GM12878 (cell line): Measurements from ENCODE around the gene NOS3. TPM values are rescaled to one million over a fixed set of nuclear protein-coding genes. Genes with fewer than 3 reads are reported as not detected.

Experiments
- ATAC-seq: fragments of 200-7000 bp; cut with Tn5 transposase; 3 replicates; pipeline ENCODE4 v1.9.1; 2020; ENCODE audit warnings: mild to moderate bottlenecking, moderate library complexity
- BruUV-seq: library from RNA; stranded (reverse); fragments of 400-500 nt; replicated peaks from 2 replicates; lab custom pipeline; 2021; lab: Mats Ljungman, UMichigan
- CTCF ChIA-PET: fragments of 300-600 bp; sonication (Branson Sonifier 250); formaldehyde crosslinking; extraction: SDS; loops from one replicate; lab custom pipeline; 2021; ENCODE audit warnings: inconsistent platforms; lab: Yijun Ruan, JAX
- POLR2A ChIA-PET: fragments of 350-600 bp; formaldehyde crosslinking; extraction: SDS; loops from one replicate; lab custom pipeline; 2021; ENCODE audit warnings: inconsistent platforms; lab: Charles Lee
- RAD21 ChIA-PET: fragments of 300-600 bp; sonication (Branson Sonifier 250); formaldehyde crosslinking; loops from one replicate; lab custom pipeline; 2023; ENCODE audit warnings: antibody characterized with exemption; ENCODE audit not compliant: unreplicated experiment; lab: Charles Lee
- SMC1A ChIA-PET: fragments of 300-600 bp; sonication (Branson Sonifier 250); formaldehyde crosslinking; loops from one replicate; lab custom pipeline; 2023; ENCODE audit not compliant: unreplicated experiment, uncharacterized antibody; lab: Charles Lee
- DNase-seq: peaks from one replicate; pipeline ENCODE4 v3.0.0-alpha.2; 2011; ENCODE audit warnings: low read depth, low spot score
- FAIRE-seq: peaks from 3 replicates; lab custom pipeline; 2011; peaks lifted over from hg19 to GRCh38; lab: Jason Lieb, UNC
- H2AFZ ChIP-seq: 2 replicates; pipeline ENCODE4 v1.6.0; 2011; ENCODE audit warnings: low read depth, low read length, control low read depth; ENCODE audit not compliant: control insufficient read depth
- H3K27ac ChIP-seq: 2 replicates; pipeline ENCODE4 v1.5.1; 2011; ENCODE audit warnings: control low read depth; ENCODE audit not compliant: control insufficient read depth, insufficient read depth
- H3K27me3 ChIP-seq, 2 experiments: replicated peaks in 1 of 2; 2 replicates each; pipeline versions ENCODE4 v1.6.0 to v1.6.1; 2011; ENCODE audit warnings: low read length in 1 of 2; ENCODE audit not compliant: control insufficient read depth in 2 of 2, insufficient read depth in 2 of 2
- H3K36me3 ChIP-seq, 2 experiments: 2 replicates each; pipeline ENCODE4 v1.5.1; 2011; ENCODE audit warnings: low read length in 1 of 2; ENCODE audit not compliant: control insufficient read depth in 2 of 2, insufficient read depth in 2 of 2
- H3K4me1 ChIP-seq: 2 replicates; pipeline ENCODE4 v1.6.1; 2011; ENCODE audit warnings: mild to moderate bottlenecking, low read length, moderate library complexity, mixed read lengths; ENCODE audit not compliant: control insufficient read depth, insufficient read depth
- H3K4me2 ChIP-seq: 2 replicates; pipeline ENCODE4 v1.6.0; 2011; ENCODE audit warnings: control low read depth; ENCODE audit not compliant: control insufficient read depth, insufficient read depth
- H3K4me3 ChIP-seq: fragments of 200-600 bp; sonication (generic); 2 replicates; pipeline ENCODE4 v1.5.1; 2016
- H3K79me2 ChIP-seq: 2 replicates; pipeline ENCODE4 v1.6.0; 2011; ENCODE audit warnings: low read length; ENCODE audit not compliant: control insufficient read depth, insufficient read depth
- H3K9ac ChIP-seq: 2 replicates; pipeline ENCODE4 v1.8.0; 2011; ENCODE audit warnings: low read length, control low read depth, mixed read lengths; ENCODE audit not compliant: control insufficient read depth, insufficient read depth
- H3K9me3 ChIP-seq: replicated peaks from 3 replicates; pipeline ENCODE4 v1.5.1; 2011; ENCODE audit warnings: mild to moderate bottlenecking, low read length; ENCODE audit not compliant: control insufficient read depth, insufficient read depth
- H4K20me1 ChIP-seq: 2 replicates; pipeline ENCODE4 v1.6.0; 2011; ENCODE audit not compliant: control insufficient read depth, insufficient read depth
- CHD2 ChIP-seq: IDR thresholded peaks from 2 replicates; pipeline ENCODE4 v1.6.1; 2011; ENCODE audit warnings: low read depth, low read length, improper control_type of control experiment, borderline replicate concordance
- GABPA ChIP-seq: IDR thresholded peaks from 2 replicates; pipeline ENCODE4 v1.6.1; 2014; ENCODE audit warnings: antibody characterized with exemption, low read depth, mild to moderate bottlenecking, inconsistent platforms
- MEF2A ChIP-seq: IDR thresholded peaks from 2 replicates; pipeline ENCODE4 v1.6.1; 2011; ENCODE audit warnings: low read depth, mild to moderate bottlenecking, low read length, moderate library complexity; ENCODE audit not compliant: insufficient read depth
- MYC ChIP-seq: IDR thresholded peaks from 2 replicates; pipeline ENCODE4 v1.6.1; 2011; ENCODE audit warnings: mild to moderate bottlenecking, low read length, moderate library complexity, inconsistent platforms; ENCODE audit not compliant: insufficient read depth, insufficient replicate concordance, insufficient read length, severe bottlenecking
- RAD51 ChIP-seq: fragments of 450-650 bp; IDR thresholded peaks from 2 replicates; pipeline ENCODE4 v1.6.1; 2016; ENCODE audit warnings: moderate library complexity, mild to moderate bottlenecking, inconsistent platforms
- SUZ12 ChIP-seq: fragments of 200-600 bp; sonication (generic); IDR thresholded peaks from one replicate; pipeline ENCODE4 v1.6.1; 2018; ENCODE audit warnings: antibody characterized with exemption, mild to moderate bottlenecking; ENCODE audit not compliant: unreplicated experiment
- ZBTB4 ChIP-seq: fragments of 450-650 bp; formaldehyde crosslinking; IDR thresholded peaks from 2 replicates; pipeline ENCODE4 v1.4.0; 2022; ENCODE audit warnings: mild to moderate bottlenecking, moderate library complexity
- WGBS: methylation state at CpG from one replicate; pipeline ENCODE4 v1.1.6; 2016; ENCODE audit warnings: low lambda C conversion rate; ENCODE audit not compliant: insufficient replicate concordance, insufficient coverage; ENCODE audit errors: missing lambda C conversion rate; 5-methylcytosine and 5-hydroxymethylcytosine counted together
- in situ Hi-C: fragments of 300-500 bp; cut with MboI; formaldehyde crosslinking; loops from 9 replicates; pipeline ENCODE4 v1.14.3; 2018; ENCODE audit warnings: mixed read lengths
- intact Hi-C: fragments of 100-400 bp; cut with micrococcal nuclease; formaldehyde crosslinking; loops from one replicate; pipeline ENCODE4 v1.14.2; 2022; ENCODE audit not compliant: unreplicated experiment
- polyA plus RNA-seq, 11 experiments: library from polyadenylated mRNA; depleted of rRNA in 4 of 11; unstranded in 6 of 11; stranded (reverse) in 5 of 11; fragments of >200 nt; fragmentation: Nextera tagmentation in 4 of 11; fragmentation: Illumina TruSeq in 1 of 11; extraction: Ambion mirVana in 4 of 11; extraction: Trizol in 1 of 11; gene quantifications; 1 replicate in 1 of 11; 2 replicates in 10 of 11; pipeline versions ENCODE4 v1.2.1 to v1.2.3, GENCODE V29; 2011 to 2016; ENCODE audit warnings: inconsistent platforms in 2 of 11, missing spikeins in 2 of 11, low read depth in 1 of 11
- total RNA-seq, 4 experiments: library from RNA; depleted of rRNA in 3 of 4; stranded (reverse); fragments of >200 nt in 3 of 4; fragmentation: Illumina TruSeq in 1 of 4; extraction: Trizol in 1 of 4; gene quantifications; 2 replicates each; pipeline versions ENCODE4 v1.2.1 to v1.2.3, GENCODE V29; 2013 to 2021
- TF ChIP-seq, protein P1 (sequence below): fragments of 450-650 bp; IDR thresholded peaks from 2 replicates; pipeline ENCODE4 v1.6.1; 2017; ENCODE audit warnings: mild to moderate bottlenecking, low read depth, inconsistent platforms; ENCODE audit not compliant: poor library complexity, severe bottlenecking

Gene NOS3
- total and polyA plus RNA-seq, 10 of the 15 experiments (the other 5 are each of a cell fraction or from before 2014, with no cell fraction given), result 0.06 to 0.92 (median 0.30) TPM; not detected in 3

GRCh38 chr7:150947241-150947745 is 43.5 kb upstream of the NOS3 start:
- no peak overlapping the region for H3K4me3 ChIP-seq
- DNase-seq, result no peak
- SMC1A ChIA-PET, result no interaction called here
- no peaks in the 10 kb centered on the region for H4K20me1 ChIP-seq
- peaks cover 0 to 2% of the 10 kb centered on the region in 2 experiments; a peak in 2 of 4 replicates for H3K27me3 ChIP-seq
- no peaks in the 10 kb centered on the region for H3K79me2 ChIP-seq
- H3K9me3 ChIP-seq, result no peaks in the 10 kb centered on the region
- POLR2A ChIA-PET, result no interaction called here
- FAIRE-seq, result no peak
- no peak overlapping the region for H2AFZ ChIP-seq
- in situ Hi-C loops, result no loop called here
- H3K9ac ChIP-seq, result no peak overlapping the region
- no peak for ATAC-seq
- WGBS, result 46% methylated on average over 20 of the region's 31 CpGs
- BruUV-seq, result no TSS peak
- no peak overlapping the region for H3K4me2 ChIP-seq
- TF ChIP-seq GABPA, result no peak
- TF ChIP-seq ZBTB4, result no peak
- TF ChIP-seq MEF2A, result no peak
- no peak for TF ChIP-seq CHD2
- TF ChIP-seq SUZ12, result no peak
- no peak for TF ChIP-seq RAD51
- TF ChIP-seq MYC, result no peak
- TF ChIP-seq, protein P1, sequence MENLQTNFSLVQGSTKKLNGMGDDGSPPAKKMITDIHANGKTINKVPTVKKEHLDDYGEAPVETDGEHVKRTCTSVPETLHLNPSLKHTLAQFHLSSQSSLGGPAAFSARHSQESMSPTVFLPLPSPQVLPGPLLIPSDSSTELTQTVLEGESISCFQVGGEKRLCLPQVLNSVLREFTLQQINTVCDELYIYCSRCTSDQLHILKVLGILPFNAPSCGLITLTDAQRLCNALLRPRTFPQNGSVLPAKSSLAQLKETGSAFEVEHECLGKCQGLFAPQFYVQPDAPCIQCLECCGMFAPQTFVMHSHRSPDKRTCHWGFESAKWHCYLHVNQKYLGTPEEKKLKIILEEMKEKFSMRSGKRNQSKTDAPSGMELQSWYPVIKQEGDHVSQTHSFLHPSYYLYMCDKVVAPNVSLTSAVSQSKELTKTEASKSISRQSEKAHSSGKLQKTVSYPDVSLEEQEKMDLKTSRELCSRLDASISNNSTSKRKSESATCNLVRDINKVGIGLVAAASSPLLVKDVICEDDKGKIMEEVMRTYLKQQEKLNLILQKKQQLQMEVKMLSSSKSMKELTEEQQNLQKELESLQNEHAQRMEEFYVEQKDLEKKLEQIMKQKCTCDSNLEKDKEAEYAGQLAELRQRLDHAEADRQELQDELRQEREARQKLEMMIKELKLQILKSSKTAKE, result no peak
- TF ChIP-seq, all 136 proteins: peak for 0
- Histone ChIP-seq H3K27ac (no peak overlapping the region), H3K36me3 (no peaks in the 10 kb centered on the region), H3K4me1 (no peaks in the 10 kb centered on the region)
- CTCF ChIA-PET, result no interaction called here
- RAD21 ChIA-PET, result no interaction called here
- intact Hi-C loops, result no loop called here
